SU-DHL-6 (cell line): ENCODE results near the gene SPAST.

Experiments used
- H2AFZ ChIP-seq: fragments of 200-600 bp; sonication (generic); 2 replicates; pipeline ENCODE4 v1.6.1; 2014; ENCODE audit warnings: low read depth, mild to moderate bottlenecking, moderate library complexity, mixed read lengths, antibody characterized with exemption, low read length; ENCODE audit not compliant: severe bottlenecking
- H3F3A ChIP-seq: fragments of 200-600 bp; shearing (Covaris generic); 2 replicates; pipeline ENCODE4 v1.6.0; 2016; ENCODE audit warnings: antibody characterized with exemption, mild to moderate bottlenecking; ENCODE audit not compliant: insufficient read depth
- H3K27ac ChIP-seq: fragments of 200-600 bp; sonication (generic); 2 replicates; pipeline ENCODE4 v1.5.1; 2016; ENCODE audit warnings: low read depth, mild to moderate bottlenecking, low read length, moderate library complexity, mixed read lengths
- H3K27me3 ChIP-seq: fragments of 200-600 bp; sonication (generic), shearing (Covaris generic); 2 replicates; pipeline ENCODE4 v1.6.0; 2014; ENCODE audit warnings: mild to moderate bottlenecking, low read length
- H3K36me3 ChIP-seq: fragments of 200-600 bp; sonication (generic); 2 replicates; pipeline ENCODE4 v1.6.1; 2014; ENCODE audit warnings: mild to moderate bottlenecking, low read length, mixed read lengths
- H3K4me2 ChIP-seq: fragments of 300-600, 200-600 bp; shearing (Covaris generic), sonication (generic); 2 replicates; pipeline ENCODE4 v1.6.0; 2014; ENCODE audit warnings: low read length, low read depth, mild to moderate bottlenecking; ENCODE audit not compliant: poor library complexity, severe bottlenecking
- H3K4me3 ChIP-seq: fragments of 200-600 bp; sonication (generic); 2 replicates; pipeline ENCODE4 v1.5.1; 2014; ENCODE audit warnings: antibody characterized with exemption, low read length, mild to moderate bottlenecking, mixed read lengths; ENCODE audit not compliant: insufficient read depth, poor library complexity, severe bottlenecking
- H3K79me2 ChIP-seq: fragments of 200-600 bp; sonication (generic); 2 replicates; pipeline ENCODE4 v1.6.1; 2014; ENCODE audit warnings: mild to moderate bottlenecking, low read length, moderate library complexity; ENCODE audit not compliant: insufficient read depth
- H3K9ac ChIP-seq: fragments of 200-600 bp; sonication (generic); 2 replicates; pipeline ENCODE4 v1.7.0; 2014; ENCODE audit warnings: mild to moderate bottlenecking, low read length
- H3K9me2 ChIP-seq: fragments of 200-600 bp; sonication (generic); replicated peaks from 2 replicates; pipeline ENCODE4 v1.6.1; 2014; ENCODE audit warnings: low read length; ENCODE audit not compliant: insufficient read depth
- H3K9me3 ChIP-seq: fragments of 200-600 bp; sonication (generic); 2 replicates; pipeline ENCODE4 v1.6.1; 2014; ENCODE audit warnings: low read length, mixed read lengths; ENCODE audit not compliant: insufficient read depth
- H4K20me1 ChIP-seq: fragments of 200-600 bp; sonication (generic); 2 replicates; pipeline ENCODE4 v1.6.1; 2014; ENCODE audit warnings: low read depth, mild to moderate bottlenecking, antibody characterized with exemption, low read length, moderate library complexity, mixed read lengths
- CTCF ChIP-seq: fragments of 200-600 bp; sonication (generic); IDR thresholded peaks from one replicate; pipeline ENCODE4 v1.5.1; 2017; ENCODE audit warnings: antibody characterized with exemption, mild to moderate bottlenecking, low read length, moderate library complexity; ENCODE audit not compliant: insufficient read depth, poor library complexity, severe bottlenecking
- EZH2phosphoT487 ChIP-seq: fragments of 200-600 bp; sonication (generic), shearing (Covaris generic); conservative IDR thresholded peaks from 2 replicates; pipeline ENCODE4 v1.6.1; 2018; ENCODE audit warnings: mild to moderate bottlenecking, antibody characterized with exemption, low read length, moderate library complexity, mixed read lengths

SPAST gene

GRCh38 chr2:32058130-32058529 is 5.2 kb upstream of the SPAST start:
- Histone ChIP-seq H3K9me3 (no peaks in the 10 kb centered on the region), H3K79me2 (no peaks in the 10 kb centered on the region), H2AFZ (no peak overlapping the region), H3K4me3 (no peak overlapping the region), H3K27me3 (no peaks in the 10 kb centered on the region), H3K27ac (no peak overlapping the region), H3K36me3 (no peaks in the 10 kb centered on the region), H3K9me2 (no peaks in the 10 kb centered on the region), H3K9ac (no peak overlapping the region), H3F3A (no peaks in the 10 kb centered on the region), H3K4me2 (no peak overlapping the region), H4K20me1 (no peaks in the 10 kb centered on the region)
- TF ChIP-seq CTCF (no peak), EZH2phosphoT487 (no peak)

GRCh38 chr2:32060266-32060665 is 3.1 kb upstream of the SPAST start:
- H3K79me2 ChIP-seq: peaks cover 11% of the 10 kb centered on the region; the same call in 1 of the 2 replicates
- no peak overlapping the region for H3K4me3 ChIP-seq
- no peaks in the 10 kb centered on the region for H3K9me3 ChIP-seq
- no peak overlapping the region for H3K9ac ChIP-seq
- H3K4me2 ChIP-seq: no peak overlapping the region
- H3K27me3 ChIP-seq: no peaks in the 10 kb centered on the region
- H4K20me1 ChIP-seq: no peaks in the 10 kb centered on the region
- H3K36me3 ChIP-seq: no peaks in the 10 kb centered on the region
- H3K27ac ChIP-seq: no peak overlapping the region
- TF ChIP-seq EZH2phosphoT487: no peak
- TF ChIP-seq CTCF: no peak
- H3K9me2 ChIP-seq: no peaks in the 10 kb centered on the region
- H2AFZ ChIP-seq: no peak overlapping the region
- no peaks in the 10 kb centered on the region for H3F3A ChIP-seq

- Histone ChIP-seq H2AFZ (no peak overlapping the region), H3K9me2 (no peaks in the 10 kb centered on the region), H3K27me3 (no peaks in the 10 kb centered on the region), H3K36me3 (no peaks in the 10 kb centered on the region), H4K20me1 (no peaks in the 10 kb centered on the region), H3F3A (no peaks in the 10 kb centered on the region), H3K9me3 (no peaks in the 10 kb centered on the region), H3K27ac (no peak overlapping the region), H3K9ac (no peak overlapping the region), H3K4me2 (no peak overlapping the region), H3K79me2 (peaks cover 14% of the 10 kb centered on the region; the same call in 1 of the 2 replicates), H3K4me3 (no peak overlapping the region)
- TF ChIP-seq EZH2phosphoT487 (no peak), CTCF (no peak)
Observed at GRCh38 chr2:32061430-32061829, 1.9 kb upstream of the SPAST start.
